Left ventricle myocardium inferior (tissue), 1 donor: ENCODE data around the gene MAML3. TPM values are rescaled to one million over a fixed set of nuclear protein-coding genes. Genes with fewer than 3 reads are reported as not detected.

Experiments
- DNase-seq: peaks from one replicate; pipeline ENCODE4 v3.0.0-alpha.2; 2020
- H3K27ac ChIP-seq: fragments of 200-600 bp; replicated peaks from 2 replicates; pipeline ENCODE4 v1.8.0; 2021
- H3K27me3 ChIP-seq: fragments of 200-600 bp; 2 replicates; pipeline ENCODE4 v1.8.0; 2021; ENCODE audit warnings: low read depth
- H3K36me3 ChIP-seq: fragments of 200-600 bp; 2 replicates; pipeline ENCODE4 v1.8.0; 2021
- H3K4me1 ChIP-seq: fragments of 200-600 bp; 2 replicates; pipeline ENCODE4 v1.8.0; 2021
- H3K4me3 ChIP-seq: fragments of 200-600 bp; 2 replicates; pipeline ENCODE4 v1.8.0; 2021; ENCODE audit warnings: mild to moderate bottlenecking, moderate library complexity
- H3K9me3 ChIP-seq: fragments of 200-600 bp; replicated peaks from 2 replicates; pipeline ENCODE4 v1.8.0; 2021
- CTCF ChIP-seq: fragments of 200-600 bp; IDR thresholded peaks from 2 replicates; pipeline ENCODE4 v1.8.0; 2021; ENCODE audit warnings: antibody characterized with exemption, mild to moderate bottlenecking, borderline replicate concordance
- intact Hi-C: fragments of 100-400 bp; cut with micrococcal nuclease; formaldehyde crosslinking; loops from one replicate; pipeline ENCODE4 v1.11.0; 2022
- total RNA-seq: library from RNA; stranded (reverse); fragmentation: NEBNext Ultra II Directional; extraction: Animal tissue kit (Norgen Biotek cat#: 25700); gene quantifications from one replicate; pipeline ENCODE4 v1.2.1, GENCODE V29; 2021
- donor health status: DM: no; HTN: yes; CAD: no; lungs with severe emphysema.

The MAML3 gene
- total RNA-seq, 1 donor from 2014 or later: 2.6 TPM

- Histone ChIP-seq H3K36me3 (no peaks in the 10 kb centered on the region), H3K27ac (no peak overlapping the region), H3K4me1 (peaks cover 5% of the 10 kb centered on the region), H3K27me3 (no peaks in the 10 kb centered on the region), H3K4me3 (no peak overlapping the region), H3K9me3 (no peaks in the 10 kb centered on the region)
- no peak for DNase-seq
- no peak for TF ChIP-seq CTCF
- intact Hi-C loops: no loop called here
Measured at GRCh38 chr4:140127422-140127821, 26.6 kb downstream of the MAML3 start.

- Histone ChIP-seq H3K9me3 (no peaks in the 10 kb centered on the region), H3K4me3 (no peak overlapping the region), H3K4me1 (peaks cover 5% of the 10 kb centered on the region), H3K27me3 (no peaks in the 10 kb centered on the region), H3K36me3 (no peaks in the 10 kb centered on the region), H3K27ac (no peak overlapping the region)
- no peak for DNase-seq
- TF ChIP-seq CTCF: no peak
- intact Hi-C loops: no loop called here
Measured at GRCh38 chr4:140126261-140126660, 27.7 kb downstream of the MAML3 start.

- DNase-seq: no peak
- no peaks in the 10 kb centered on the region for H3K9me3 ChIP-seq
- no peak for TF ChIP-seq CTCF
- no peaks in the 10 kb centered on the region for H3K27me3 ChIP-seq
- no peaks in the 10 kb centered on the region for H3K36me3 ChIP-seq
- H3K4me1 ChIP-seq: peaks cover 5% of the 10 kb centered on the region
- intact Hi-C loops: no loop called here
- H3K4me3 ChIP-seq: no peak overlapping the region
- H3K27ac ChIP-seq: no peak overlapping the region
Measured at GRCh38 chr4:140125374-140125773, 28.6 kb downstream of the MAML3 start.

- H3K27me3 ChIP-seq: no peaks in the 10 kb centered on the region
- H3K4me3 ChIP-seq: no peak overlapping the region
- peaks cover 5% of the 10 kb centered on the region for H3K4me1 ChIP-seq
- DNase-seq: no peak
- intact Hi-C loops: loop anchor here (5.0 kb wide), 1 partner anchor 333 kb away; no protein-coding TSS in a partner anchor
- no peaks in the 10 kb centered on the region for H3K36me3 ChIP-seq
- no peak for TF ChIP-seq CTCF
- no peak overlapping the region for H3K27ac ChIP-seq
- H3K9me3 ChIP-seq: no peaks in the 10 kb centered on the region
Measured at GRCh38 chr4:140123666-140124377, 30.2 kb downstream of the MAML3 start.

GRCh38 chr4:140122891-140123290 lies 31.1 kb downstream of the MAML3 start:
- no peaks in the 10 kb centered on the region for H3K27me3 ChIP-seq
- H3K4me1 ChIP-seq: peaks cover 5% of the 10 kb centered on the region
- H3K4me3 ChIP-seq: no peak overlapping the region
- H3K36me3 ChIP-seq: no peaks in the 10 kb centered on the region
- H3K27ac ChIP-seq: no peak overlapping the region
- TF ChIP-seq CTCF: no peak
- no peaks in the 10 kb centered on the region for H3K9me3 ChIP-seq
- intact Hi-C loops: loop anchor here (5.0 kb wide), 1 partner anchor 334 kb away; no protein-coding TSS in a partner anchor
- no peak for DNase-seq
